H9 (cell line): ENCODE results near the gene PPP1R27. TPM values are rescaled to one million over a fixed set of nuclear protein-coding genes. Genes with fewer than 3 reads are reported as not detected.
A peak's percentile ranks its signal among the peaks of the same experiment; 100 is the strongest.

Source experiments
- DNase-seq: peaks from one replicate; pipeline ENCODE4 v3.0.0-alpha.2; 2017
- H2AFZ ChIP-seq: one replicate; pipeline ENCODE4 v1.6.1; 2013; ENCODE audit warnings: mild to moderate bottlenecking, low read length, control low read depth, moderate library complexity
- H2AK5ac ChIP-seq: 2 replicates; pipeline ENCODE4 v1.6.1; 2013; ENCODE audit warnings: low read length, control low read depth, mixed read lengths; ENCODE audit not compliant: insufficient read length
- H2BK120ac ChIP-seq: one replicate; pipeline ENCODE4 v1.6.1; 2013; ENCODE audit warnings: low read depth, mild to moderate bottlenecking, low read length, control low read depth, inconsistent platforms; ENCODE audit not compliant: poor library complexity, severe bottlenecking
- H2BK12ac ChIP-seq: 2 replicates; pipeline ENCODE4 v1.6.1; 2013; ENCODE audit warnings: low read length, control low read depth, mixed read lengths, low read depth; ENCODE audit not compliant: insufficient read length
- H2BK15ac ChIP-seq: 2 replicates; pipeline ENCODE4 v1.6.1; 2013; ENCODE audit warnings: low read depth, low read length, control low read depth
- H2BK20ac ChIP-seq: one replicate; pipeline ENCODE4 v1.6.1; 2013; ENCODE audit warnings: low read depth, mild to moderate bottlenecking, low read length, control low read depth, inconsistent platforms; ENCODE audit not compliant: poor library complexity, severe bottlenecking
- H2BK5ac ChIP-seq: 2 replicates; pipeline ENCODE4 v1.6.1; 2013; ENCODE audit warnings: low read length, control low read depth, mixed read lengths; ENCODE audit not compliant: insufficient read length
- H3K14ac ChIP-seq: 2 replicates; pipeline ENCODE4 v1.6.1; 2013; ENCODE audit warnings: low read length, control low read depth; ENCODE audit not compliant: insufficient read depth
- H3K18ac ChIP-seq: 2 replicates; pipeline ENCODE4 v1.6.1; 2013; ENCODE audit warnings: low read depth, mild to moderate bottlenecking, mixed read lengths, low read length, control low read depth; ENCODE audit not compliant: insufficient read length
- H3K23ac ChIP-seq: 2 replicates; pipeline ENCODE4 v1.6.1; 2013; ENCODE audit warnings: low read length, control low read depth, mixed read lengths, low read depth; ENCODE audit not compliant: insufficient read length
- H3K23me2 ChIP-seq: 2 replicates; pipeline ENCODE4 v1.6.1; 2013; ENCODE audit warnings: low read depth, mild to moderate bottlenecking, mixed read lengths, low read length, control low read depth; ENCODE audit not compliant: insufficient read length, poor library complexity, severe bottlenecking
- H3K27ac ChIP-seq: 2 replicates; pipeline ENCODE4 v1.5.1; 2013; ENCODE audit warnings: low read length, control low read depth, mixed read lengths, low read depth; ENCODE audit not compliant: insufficient read length
- H3K27me3 ChIP-seq: 2 replicates; pipeline ENCODE4 v1.6.1; 2013; ENCODE audit warnings: low read length, control low read depth, inconsistent platforms; ENCODE audit not compliant: insufficient read depth
- H3K4ac ChIP-seq: 2 replicates; pipeline ENCODE4 v1.6.1; 2013; ENCODE audit warnings: low read depth, mild to moderate bottlenecking, control low read depth, inconsistent platforms, low read length, moderate library complexity
- H3K4me1 ChIP-seq: 2 replicates; pipeline ENCODE4 v1.6.1; 2013; ENCODE audit warnings: low read length, control low read depth, inconsistent platforms; ENCODE audit not compliant: insufficient read depth
- H3K4me2 ChIP-seq: 2 replicates; pipeline ENCODE4 v1.6.1; 2013; ENCODE audit warnings: low read length, control low read depth, mixed read lengths; ENCODE audit not compliant: insufficient read length, insufficient read depth
- H3K56ac ChIP-seq: 2 replicates; pipeline ENCODE4 v1.6.1; 2013; ENCODE audit warnings: low read depth, mild to moderate bottlenecking, mixed read lengths, low read length, control low read depth; ENCODE audit not compliant: insufficient read length
- H3K79me1 ChIP-seq: 2 replicates; pipeline ENCODE4 v1.6.1; 2013; ENCODE audit warnings: low read depth, mild to moderate bottlenecking, moderate library complexity, low read length, control low read depth, inconsistent platforms; ENCODE audit not compliant: insufficient read depth, poor library complexity, severe bottlenecking
- H3K79me2 ChIP-seq: 2 replicates; pipeline ENCODE4 v1.6.1; 2013; ENCODE audit warnings: low read length, control low read depth, inconsistent platforms; ENCODE audit not compliant: insufficient read depth
- H3K9ac ChIP-seq: 2 replicates; pipeline ENCODE4 v1.6.1; 2013; ENCODE audit warnings: low read length, control low read depth, mixed read lengths; ENCODE audit not compliant: insufficient read length; ENCODE audit errors: extremely low read depth
- H3K9me3 ChIP-seq: one replicate; pipeline ENCODE4 v1.6.1; 2013; ENCODE audit warnings: low read depth, low read length, inconsistent platforms; ENCODE audit not compliant: control insufficient read depth
- H3T11ph ChIP-seq: one replicate; pipeline ENCODE4 v1.6.1; 2013; ENCODE audit warnings: mild to moderate bottlenecking, low read length, control low read depth, inconsistent platforms
- H4K20me1 ChIP-seq: one replicate; pipeline ENCODE4 v1.6.1; 2013; ENCODE audit not compliant: control insufficient read depth, insufficient read length, insufficient read depth
- H4K5ac ChIP-seq: 2 replicates; pipeline ENCODE4 v1.6.1; 2013; ENCODE audit warnings: low read depth, mild to moderate bottlenecking, mixed read lengths, low read length, control low read depth; ENCODE audit not compliant: insufficient read length
- H4K8ac ChIP-seq: replicated peaks from 2 replicates; pipeline ENCODE4 v1.6.1; 2013; ENCODE audit warnings: low read length, control low read depth, mixed read lengths, low read depth; ENCODE audit not compliant: insufficient read length
- H4K91ac ChIP-seq: 2 replicates; pipeline ENCODE4 v1.6.1; 2013; ENCODE audit warnings: low read depth, mild to moderate bottlenecking, moderate library complexity, mixed read lengths, low read length, control low read depth; ENCODE audit not compliant: insufficient read length
- H3K27ac Mint-ChIP-seq, 3 experiments: 2 replicates in 2 of 3; 3 replicates in 1 of 3; pipeline ENCODE4 v1.8.0; 2020 to 2021; ENCODE audit warnings: mixed read lengths in 3 of 3, mild to moderate bottlenecking in 1 of 3, moderate library complexity in 1 of 3
- H3K27me3 Mint-ChIP-seq: 2 replicates; pipeline ENCODE4 v1.8.0; 2021; ENCODE audit warnings: low read depth, mild to moderate bottlenecking, moderate library complexity, mixed read lengths
- H3K36me3 Mint-ChIP-seq, 3 experiments: 2 replicates in 2 of 3; 3 replicates in 1 of 3; pipeline ENCODE4 v1.8.0; 2020 to 2021; ENCODE audit warnings: low read depth in 3 of 3, mixed read lengths in 3 of 3; ENCODE audit not compliant: insufficient read depth in 1 of 3
- H3K4me1 Mint-ChIP-seq, 2 experiments: 2 replicates each; pipeline ENCODE4 v1.8.0; 2020; ENCODE audit warnings: mixed read lengths in 2 of 2
- H3K4me3 Mint-ChIP-seq, 2 experiments: 2 replicates in 1 of 2; 3 replicates in 1 of 2; pipeline ENCODE4 v1.8.0; 2020 to 2021; ENCODE audit warnings: mild to moderate bottlenecking in 2 of 2, mixed read lengths in 2 of 2, moderate library complexity in 1 of 2
- H3K9me3 Mint-ChIP-seq, 2 experiments: 2 replicates in 1 of 2; 3 replicates in 1 of 2; pipeline ENCODE4 v1.8.0; 2020; ENCODE audit warnings: mild to moderate bottlenecking in 2 of 2, mixed read lengths in 2 of 2, moderate library complexity in 1 of 2
- WGBS: extraction: QIAGEN DNeasy Blood & Tissue Kit; methylation state at CpG from one replicate; pipeline ENCODE4 v1.1.7; 2013; ENCODE audit warnings: missing lambda C conversion rate, low lambda C conversion rate, mixed read lengths; ENCODE audit not compliant: insufficient read length; ENCODE audit errors: extremely low coverage; 5-methylcytosine and 5-hydroxymethylcytosine counted together
- total RNA-seq: library from RNA; stranded (reverse); gene quantifications from 2 replicates; pipeline ENCODE4 v1.2.1, GENCODE V29; 2021
- TF ChIP-seq, protein P1 (sequence below): fragments of 200-600 bp; sonication (generic); conservative IDR thresholded peaks from 3 replicates; pipeline ENCODE4 v1.8.0; 2021; ENCODE audit warnings: antibody characterized with exemption, mild to moderate bottlenecking

Gene PPP1R27
- total RNA-seq, 1 experiment from 2014 or later = 0.22 TPM

DNA sequence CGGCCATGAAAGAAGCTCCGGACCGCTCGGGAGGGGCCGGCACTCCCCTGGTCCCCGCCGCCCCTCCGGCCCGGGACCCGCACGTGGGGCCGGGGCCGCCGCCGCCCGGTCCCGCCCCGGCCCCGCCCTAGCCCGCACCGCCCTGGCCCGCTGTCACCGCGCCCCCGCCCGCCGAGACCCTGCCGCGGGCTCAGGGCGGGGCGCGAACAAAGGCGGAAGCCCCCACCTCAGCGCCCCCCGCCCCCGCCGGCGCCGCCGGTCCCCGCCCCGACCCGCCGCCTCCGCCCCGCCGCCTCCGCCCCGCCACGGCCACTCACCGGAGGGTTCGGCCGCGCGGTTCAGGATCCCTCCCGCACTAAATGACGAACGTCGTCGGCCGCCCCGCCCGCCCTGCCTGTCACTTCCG lies 36.1 kb upstream of the PPP1R27 start, which contains the start of gene ARHGDIA:
TSS of gene ARHGDIA (minus strand) at position 357 of the 406 bp plus-strand sequence. CDS start 1,407 bp downstream, outside the sequence.
- no peak for DNase-seq
- H2AK5ac ChIP-seq = no peak within 1 kb of the TSS
- H3K4me2 ChIP-seq = peak within 1 kb of the TSS; percentile 61
- no peak within 1 kb of the TSS for H4K91ac ChIP-seq
- Mint-ChIP-seq H3K9me3 (no peaks in the 10 kb centered on the region), H3K27me3 (no peaks in the 10 kb centered on the region; the same call in 1 of the 2 replicates), H3K36me3 (peaks cover 1 to 8% (median 3%) of the 10 kb centered on the region in 3 experiments; a peak in 5 of 7 replicates), H3K27ac (peak within 1 kb of the TSS; percentile 67 to 87 (median 68); a peak in 5 of 7 replicates), H3K4me3 (peak within 1 kb of the TSS; percentile 79 to 86), H3K4me1 (peaks cover 17 to 34% of the 10 kb centered on the region in 2 experiments)
- H3K4me1 ChIP-seq = no peaks in the 10 kb centered on the region
- no peak within 1 kb of the TSS for H2BK120ac ChIP-seq
- no peak within 1 kb of the TSS for H3K23ac ChIP-seq
- no peak within 1 kb of the TSS for H2BK20ac ChIP-seq
- no peaks in the 10 kb centered on the region for H4K20me1 ChIP-seq
- WGBS = no CpG with 5 or more reads among the region's 64 CpGs
- no peak within 1 kb of the TSS for H4K8ac ChIP-seq
- H3K79me1 ChIP-seq = no peaks in the 10 kb centered on the region
- no peak within 1 kb of the TSS for H2AFZ ChIP-seq
- H3K27me3 ChIP-seq = no peaks in the 10 kb centered on the region
- H3K27ac ChIP-seq = no peak within 1 kb of the TSS
- peaks cover 8% of the 10 kb centered on the region for H3K23me2 ChIP-seq
- no peak within 1 kb of the TSS for H2BK12ac ChIP-seq
- H2BK5ac ChIP-seq = no peak within 1 kb of the TSS
- peak within 1 kb of the TSS; percentile 21 for H3K18ac ChIP-seq
- peak within 1 kb of the TSS; percentile 80 for H3K14ac ChIP-seq
- no peaks in the 10 kb centered on the region for H3K79me2 ChIP-seq
- TF ChIP-seq, protein P1, sequence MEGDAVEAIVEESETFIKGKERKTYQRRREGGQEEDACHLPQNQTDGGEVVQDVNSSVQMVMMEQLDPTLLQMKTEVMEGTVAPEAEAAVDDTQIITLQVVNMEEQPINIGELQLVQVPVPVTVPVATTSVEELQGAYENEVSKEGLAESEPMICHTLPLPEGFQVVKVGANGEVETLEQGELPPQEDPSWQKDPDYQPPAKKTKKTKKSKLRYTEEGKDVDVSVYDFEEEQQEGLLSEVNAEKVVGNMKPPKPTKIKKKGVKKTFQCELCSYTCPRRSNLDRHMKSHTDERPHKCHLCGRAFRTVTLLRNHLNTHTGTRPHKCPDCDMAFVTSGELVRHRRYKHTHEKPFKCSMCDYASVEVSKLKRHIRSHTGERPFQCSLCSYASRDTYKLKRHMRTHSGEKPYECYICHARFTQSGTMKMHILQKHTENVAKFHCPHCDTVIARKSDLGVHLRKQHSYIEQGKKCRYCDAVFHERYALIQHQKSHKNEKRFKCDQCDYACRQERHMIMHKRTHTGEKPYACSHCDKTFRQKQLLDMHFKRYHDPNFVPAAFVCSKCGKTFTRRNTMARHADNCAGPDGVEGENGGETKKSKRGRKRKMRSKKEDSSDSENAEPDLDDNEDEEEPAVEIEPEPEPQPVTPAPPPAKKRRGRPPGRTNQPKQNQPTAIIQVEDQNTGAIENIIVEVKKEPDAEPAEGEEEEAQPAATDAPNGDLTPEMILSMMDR = no peak
- H4K5ac ChIP-seq = no peak within 1 kb of the TSS
- H3K9me3 ChIP-seq = no peaks in the 10 kb centered on the region
- peak within 1 kb of the TSS; percentile 49 for H3K9ac ChIP-seq
- no peak within 1 kb of the TSS for H3K56ac ChIP-seq
- H3T11ph ChIP-seq = no peak within 1 kb of the TSS
- H3K4ac ChIP-seq = no peak within 1 kb of the TSS
- no peak within 1 kb of the TSS for H2BK15ac ChIP-seq
